Hematopoietic multipotent progenitor cell treated with erythropoietin and hydrocortisone succinate and interleukin-3 and kit ligand, for 4 days (in vitro differentiated cells): ENCODE measurements around the gene MRM1.
"Not testable (repeated sequence)": the region's sequence is repeated elsewhere in the genome, so short reads cannot be mapped to it uniquely, and the experiment has no call there.

Experiments
- DNase-seq: peaks from one replicate; pipeline ENCODE4 v3.0.0-alpha.2; 2015

Gene MRM1

GRCh38 chr17:36602030-36602748, 806 bp downstream of the MRM1 start:
- DNase-seq, result peak; percentile 35

GRCh38 chr17:36602924-36603384, 1.6 kb downstream of the MRM1 start:
- DNase-seq, result peak; percentile 91

GRCh38 chr17:36605028-36605427, 3.6 kb downstream of the MRM1 start:
- DNase-seq, result not testable (repeated sequence)

GRCh38 chr17:36608280-36608679, 6.9 kb downstream of the MRM1 start:
- no peak for DNase-seq

GRCh38 chr17:36608794-36609497, 7.6 kb downstream of the MRM1 start:
- DNase-seq, result peak; percentile 70

GRCh38 chr17:36609498-36609862, 8.1 kb downstream of the MRM1 start:
- DNase-seq, result no peak

- no peak for DNase-seq
Measured at GRCh38 chr17:36610474-36610873, 9.1 kb downstream of the MRM1 start.

- no peak for DNase-seq
Measured at GRCh38 chr17:36611345-36612072, 10.1 kb downstream of the MRM1 start.

- DNase-seq, result no peak
Measured at GRCh38 chr17:36612323-36612722, 10.9 kb downstream of the MRM1 start.

GRCh38 chr17:36613155-36613554, 11.8 kb downstream of the MRM1 start:
- DNase-seq, result no peak

- no peak for DNase-seq
Measured at GRCh38 chr17:36614081-36614480, 12.7 kb downstream of the MRM1 start.

GRCh38 chr17:36614933-36615332, 13.6 kb downstream of the MRM1 start:
- DNase-seq, result no peak

GRCh38 chr17:36616061-36617029, 15.0 kb downstream of the MRM1 start:
- no peak for DNase-seq

GRCh38 chr17:36617773-36618172, 16.4 kb downstream of the MRM1 start:
- no peak for DNase-seq

- no peak for DNase-seq
Measured at GRCh38 chr17:36623281-36623680, 21.9 kb downstream of the MRM1 start.

GRCh38 chr17:36625188-36625587, 23.8 kb downstream of the MRM1 start:
- no peak for DNase-seq

- DNase-seq, result no peak
Measured at GRCh38 chr17:36627101-36627500, 25.7 kb downstream of the MRM1 start.

- no peak for DNase-seq
Measured at GRCh38 chr17:36628576-36628975, 27.2 kb downstream of the MRM1 start.

GRCh38 chr17:36629252-36629847, 28.0 kb downstream of the MRM1 start:
- peak; percentile 88 for DNase-seq

GRCh38 chr17:36629970-36630502, 28.7 kb downstream of the MRM1 start:
- no peak for DNase-seq

- no peak for DNase-seq
Measured at GRCh38 chr17:36631022-36631421, 29.6 kb downstream of the MRM1 start.
